CD4-positive, alpha-beta T cell treated with Interleukin-17A for 1 hour (primary cell): ENCODE data around the gene LRRK1.

Experiments
- DNase-seq: peaks from one replicate; pipeline ENCODE4 v3.0.0-alpha.2; 2020

Gene LRRK1

DNA sequence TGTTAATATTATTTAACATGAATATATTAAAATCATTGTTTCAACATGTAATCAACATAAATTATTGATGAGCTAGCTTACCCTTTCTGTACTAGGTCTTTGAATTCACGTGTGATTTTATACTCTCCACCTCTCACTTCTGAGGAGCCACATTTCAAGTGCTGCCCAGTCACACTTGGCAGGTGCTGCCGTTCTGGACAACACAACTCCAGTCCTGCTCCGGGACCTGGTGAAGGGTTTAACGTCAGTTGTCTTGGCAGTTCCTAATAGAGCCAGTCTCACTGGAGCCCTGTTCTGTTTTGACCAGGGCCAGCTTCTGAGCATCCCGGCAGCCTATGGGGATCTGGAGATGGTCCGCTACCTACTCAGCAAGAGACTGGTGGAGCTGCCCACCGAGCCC, 64.1 kb downstream of the LRRK1 start:
- DNase-seq = no peak

DNA sequence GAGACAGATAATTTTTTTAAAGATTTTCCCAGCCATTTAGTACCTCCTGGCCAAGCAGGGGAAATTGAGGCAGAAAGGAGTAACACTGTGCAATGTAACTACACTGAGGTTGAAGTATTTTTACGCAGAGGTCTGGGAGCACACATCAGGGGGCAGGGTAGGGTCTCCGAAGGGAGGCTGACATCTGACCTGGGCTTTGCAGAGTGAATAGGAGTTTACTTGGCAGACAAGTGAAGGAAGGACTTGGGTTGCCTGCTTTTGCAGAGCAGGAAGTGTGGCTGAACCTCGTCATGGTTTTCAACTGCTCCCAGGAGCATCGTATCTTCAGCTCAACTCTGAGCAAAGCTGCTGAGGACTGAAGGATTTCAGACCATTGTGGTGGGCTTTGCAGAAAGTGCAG, 66.2 kb downstream of the LRRK1 start:
- DNase-seq = no peak

DNA sequence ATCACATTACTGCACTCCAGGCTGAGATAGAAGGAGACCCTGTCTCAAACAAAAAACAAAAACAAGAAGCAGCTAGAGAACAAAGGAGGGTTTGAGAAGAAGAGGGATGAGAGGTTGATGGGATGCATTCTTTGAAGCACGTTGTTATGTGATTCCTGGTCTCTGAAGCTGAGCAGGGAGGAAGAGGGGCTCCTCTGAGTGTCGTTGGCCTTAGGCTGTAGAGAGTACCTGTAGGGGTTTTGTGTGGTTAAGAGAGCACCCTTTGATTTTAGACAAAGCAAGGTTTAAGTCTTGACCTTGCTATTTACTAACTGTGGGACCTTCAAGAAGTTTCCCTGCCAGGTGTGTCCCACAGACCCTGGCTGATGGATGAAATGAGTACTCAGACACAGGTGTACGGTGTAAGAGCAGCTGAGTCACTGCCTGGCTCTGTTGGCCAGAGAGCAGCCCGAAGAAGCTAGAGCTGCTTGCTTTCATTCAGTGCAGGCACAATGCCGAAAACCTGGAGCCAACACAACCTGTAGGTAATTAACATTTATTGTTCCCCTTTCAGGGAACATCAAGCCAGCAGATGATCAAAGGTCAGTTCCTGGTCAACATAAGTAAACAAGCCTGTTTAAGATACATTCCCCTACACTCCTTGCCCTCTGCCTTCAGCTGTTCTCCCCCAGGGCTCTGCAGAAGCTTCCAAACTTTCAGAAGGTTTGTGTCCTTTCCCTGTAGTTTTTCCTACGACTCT, 67.2 kb downstream of the LRRK1 start:
- DNase-seq = no peak

DNA sequence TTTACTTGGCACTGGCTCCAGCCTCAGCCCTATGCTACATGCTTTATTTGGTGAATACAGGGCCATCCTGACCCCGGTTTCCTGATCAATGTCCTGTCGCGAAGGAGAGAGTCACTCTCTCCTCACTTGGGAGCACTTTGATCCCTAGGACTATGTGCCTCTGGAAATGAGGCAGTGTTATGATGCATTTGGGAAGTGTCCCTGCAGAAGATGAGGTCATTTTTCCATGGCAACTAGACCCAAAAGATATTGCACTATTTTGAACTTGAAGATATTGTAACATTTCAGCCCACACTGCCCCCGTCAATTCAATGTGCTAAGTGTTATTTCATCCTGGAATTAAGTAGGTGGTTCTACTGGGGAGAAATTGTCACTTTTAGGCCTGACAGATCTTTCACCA, 68.0 kb downstream of the LRRK1 start:
- no peak for DNase-seq

DNA sequence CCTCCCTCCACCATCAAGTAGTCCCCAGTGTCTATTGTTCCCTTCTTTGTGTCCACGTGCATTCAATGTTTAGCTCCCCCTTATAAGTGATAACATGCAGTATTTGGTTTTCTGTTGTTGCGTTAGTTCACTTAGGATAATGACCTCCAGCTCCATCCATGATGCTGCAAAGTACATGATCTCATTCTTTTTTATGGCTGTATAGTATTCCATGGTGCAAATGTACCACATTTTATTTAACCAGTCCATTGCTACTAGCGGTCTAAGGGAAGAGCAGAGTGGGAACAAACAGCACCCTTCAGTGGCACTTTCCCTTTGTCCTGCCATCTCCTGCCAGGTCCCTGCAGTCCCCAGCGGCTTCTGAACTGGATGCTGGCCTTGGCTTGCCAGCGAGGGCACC, 69.1 kb downstream of the LRRK1 start:
- no peak for DNase-seq

DNA sequence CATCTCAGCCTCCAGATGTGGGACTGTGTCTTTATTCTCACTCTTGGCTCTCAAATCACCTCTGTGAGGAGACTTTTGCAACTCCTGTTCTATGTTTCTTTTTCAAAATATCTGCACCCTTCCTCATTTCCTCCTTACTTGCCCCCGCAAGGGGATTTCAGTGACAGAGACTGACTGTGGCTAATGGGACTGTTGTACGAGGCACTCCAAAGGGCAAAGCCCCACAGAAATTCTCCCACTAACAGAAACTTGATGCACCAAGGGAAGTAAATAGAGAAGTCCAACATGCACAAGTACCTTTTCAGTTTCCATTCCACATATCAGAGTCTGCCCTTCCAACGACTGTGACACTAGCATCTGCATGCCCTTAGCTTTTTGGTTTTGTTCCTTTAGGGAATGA, 69.7 kb downstream of the LRRK1 start:
- DNase-seq = no peak

DNA sequence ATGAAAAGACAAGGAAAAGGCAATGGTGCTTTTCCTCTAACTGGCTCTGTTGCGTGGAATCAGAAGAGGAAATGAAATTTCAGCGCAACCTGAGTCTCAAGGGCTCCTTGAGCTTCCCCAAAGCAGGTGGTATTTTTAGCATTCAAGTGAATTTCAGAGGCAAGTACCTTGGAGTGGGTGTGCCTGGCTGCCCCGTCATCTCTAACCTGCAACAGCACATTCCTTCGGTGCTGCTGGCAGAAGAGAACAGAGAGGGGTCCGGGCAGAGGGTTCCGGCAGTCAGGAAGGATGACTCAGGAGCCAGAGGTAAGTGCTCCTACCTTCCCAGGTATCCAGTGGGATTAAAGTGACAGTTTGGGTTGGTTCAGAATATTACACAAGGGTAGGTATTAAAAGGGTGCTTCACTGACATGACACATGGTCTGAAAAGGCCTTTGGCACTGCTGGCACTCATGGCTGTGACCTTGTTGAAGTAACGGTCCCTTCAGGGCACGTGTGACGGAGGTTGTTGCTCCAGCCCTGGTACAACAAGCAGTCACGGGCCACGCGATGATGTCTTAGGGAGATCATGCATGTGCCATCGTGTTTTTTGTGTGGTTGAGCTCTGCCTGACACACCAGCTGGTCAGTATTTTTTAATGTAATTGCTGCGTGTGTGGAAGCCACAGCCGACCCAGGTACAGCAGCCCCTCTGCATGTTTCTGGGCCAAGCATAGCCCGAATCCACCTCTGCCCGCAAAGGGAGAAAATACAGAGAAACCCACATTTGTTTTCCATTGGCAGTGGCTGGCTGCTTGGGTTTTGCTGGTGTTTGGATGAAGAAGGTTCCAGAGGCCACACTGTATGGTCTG, 75.7 kb downstream of the LRRK1 start:
- no peak for DNase-seq

DNA sequence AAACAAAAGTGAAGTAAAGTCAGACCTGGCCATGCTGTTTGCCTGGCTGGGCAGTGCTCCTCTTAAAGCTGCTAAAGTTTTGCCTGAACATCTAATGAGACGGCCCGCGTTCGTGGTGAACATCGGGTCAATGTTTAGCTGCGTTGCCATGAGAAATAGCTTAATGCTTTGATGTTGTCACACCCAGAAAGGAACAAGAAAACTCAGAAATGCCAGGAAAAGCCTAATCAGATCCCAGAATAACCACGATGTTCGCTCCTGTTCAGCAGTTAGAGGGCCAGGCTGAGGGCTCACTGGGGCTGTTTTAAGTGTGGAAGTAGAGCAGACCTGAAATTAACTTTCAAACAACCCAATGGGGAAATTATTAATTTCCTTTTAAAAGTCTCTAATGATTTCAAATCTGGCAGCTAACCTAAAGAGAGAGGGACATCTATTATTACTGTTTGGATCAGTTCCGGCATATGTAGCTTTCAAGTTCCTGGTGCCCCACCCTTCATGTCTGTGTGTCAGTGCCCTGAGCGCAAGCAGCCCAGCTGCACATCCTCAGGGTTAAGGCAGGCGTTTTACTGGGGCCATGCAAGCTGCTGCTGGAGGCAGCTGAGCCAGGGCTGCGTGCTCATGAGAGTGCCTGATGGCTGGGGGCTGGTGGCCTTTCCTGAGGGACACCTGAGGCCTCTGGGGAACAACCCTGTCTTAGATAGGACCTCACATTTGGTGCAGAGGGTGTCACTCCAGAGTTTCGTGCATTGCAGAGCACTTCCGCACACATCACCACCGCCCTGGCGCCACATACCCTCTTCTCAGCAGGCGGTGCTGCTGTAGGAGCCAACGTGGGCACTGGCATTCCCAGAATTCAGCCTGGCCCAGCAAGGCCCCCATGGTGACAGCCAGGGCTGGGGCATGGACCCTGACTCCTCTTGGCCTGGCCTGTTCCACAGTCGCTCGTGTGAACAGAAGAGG, 76.6 kb downstream of the LRRK1 start:
- DNase-seq = no peak

DNA sequence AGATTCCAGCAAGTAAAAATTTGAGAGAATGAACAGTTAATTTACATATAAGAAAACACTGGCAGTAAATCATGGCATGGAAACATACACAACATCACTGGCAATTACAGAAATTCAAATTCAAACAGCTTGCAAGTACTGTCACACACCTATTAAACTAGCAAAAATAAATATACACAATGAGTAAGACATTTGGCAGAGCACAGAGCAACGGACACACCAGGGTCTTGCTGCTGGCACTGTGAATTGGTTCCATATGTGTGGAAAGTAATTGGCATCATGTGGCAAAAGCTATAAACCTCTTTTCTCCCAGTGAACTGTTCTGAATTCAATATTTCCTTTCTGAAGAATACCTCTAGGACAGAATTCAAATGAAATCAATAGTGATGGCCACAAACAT, 78.3 kb downstream of the LRRK1 start:
- DNase-seq = no peak

DNA sequence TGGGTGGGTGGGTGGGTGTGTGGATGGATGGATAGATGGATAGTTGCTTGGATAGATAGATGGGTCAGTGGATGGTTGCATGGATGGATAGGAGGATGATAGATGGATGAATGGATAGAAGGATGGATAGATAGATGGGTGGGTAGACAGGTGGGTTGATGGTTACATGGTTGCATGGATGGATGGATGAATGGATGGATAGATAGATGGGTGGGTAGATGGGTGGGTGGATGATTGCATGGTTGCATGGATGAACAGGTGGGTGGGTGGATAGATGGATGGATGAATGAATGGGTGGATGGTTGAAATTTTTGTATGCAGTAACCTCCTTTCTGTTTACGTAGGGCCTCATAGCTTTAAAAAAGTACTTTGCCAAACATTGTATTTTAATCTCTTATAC, 79.5 kb downstream of the LRRK1 start:
- DNase-seq = no peak

DNA sequence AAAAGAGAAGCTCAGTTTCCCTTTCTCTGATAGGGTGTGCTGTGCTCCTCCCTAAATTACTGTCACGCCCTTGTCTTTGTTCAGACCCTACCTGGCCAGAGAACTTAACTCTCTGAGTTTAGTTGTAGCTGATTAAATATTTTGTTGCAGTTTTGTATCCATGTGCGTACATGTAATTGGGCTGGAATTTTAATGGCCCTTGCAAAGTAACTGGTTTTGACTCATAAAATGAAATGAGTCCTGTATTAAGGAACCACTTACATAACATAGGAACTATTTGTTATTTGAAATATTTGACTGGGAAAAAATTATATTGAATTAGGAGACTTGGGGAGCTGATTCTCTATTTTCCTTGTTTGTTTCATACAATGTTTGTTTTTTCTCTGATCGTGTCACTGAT, 80.2 kb downstream of the LRRK1 start:
- no peak for DNase-seq

DNA sequence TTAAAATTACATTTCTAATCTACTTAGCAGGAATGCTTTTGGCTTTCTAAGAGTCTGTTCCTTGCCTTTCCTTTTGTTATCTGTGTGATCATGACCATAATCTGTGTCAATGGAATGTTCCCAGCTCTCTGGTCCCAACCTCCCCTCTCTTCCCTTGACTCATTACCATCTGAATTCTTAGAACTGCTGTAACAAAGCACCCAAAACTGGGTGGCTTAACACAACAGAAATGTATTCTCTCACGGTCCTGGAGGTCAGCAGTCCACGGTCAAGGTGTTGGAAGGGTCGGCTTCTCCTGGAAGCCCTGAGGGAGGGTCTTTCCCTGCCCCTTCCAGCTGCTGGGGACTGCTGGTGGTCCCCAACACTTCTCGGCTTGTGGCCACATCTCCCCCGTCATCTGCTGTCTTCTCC, 81.1 kb downstream of the LRRK1 start:
- no peak for DNase-seq

DNA sequence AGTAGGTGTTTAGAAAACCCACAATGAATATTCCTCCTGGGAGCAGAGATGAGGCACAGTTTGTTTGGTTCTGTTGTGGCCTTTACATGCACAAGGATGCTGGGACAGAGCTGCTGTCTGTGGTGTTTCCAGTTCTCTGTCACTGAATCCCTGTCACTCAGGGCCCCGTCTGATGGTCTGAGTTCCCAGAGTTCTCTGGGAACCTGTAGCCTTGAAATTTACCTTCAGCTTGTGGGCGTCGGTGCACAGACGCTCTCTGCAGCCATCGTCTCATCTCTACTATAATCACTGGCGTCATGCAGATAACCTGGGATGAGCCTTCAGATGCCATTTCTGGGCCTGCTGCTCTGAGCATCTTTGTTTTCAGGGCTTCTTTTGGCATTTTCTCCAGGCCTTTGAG, 81.9 kb downstream of the LRRK1 start:
- DNase-seq = no peak

DNA sequence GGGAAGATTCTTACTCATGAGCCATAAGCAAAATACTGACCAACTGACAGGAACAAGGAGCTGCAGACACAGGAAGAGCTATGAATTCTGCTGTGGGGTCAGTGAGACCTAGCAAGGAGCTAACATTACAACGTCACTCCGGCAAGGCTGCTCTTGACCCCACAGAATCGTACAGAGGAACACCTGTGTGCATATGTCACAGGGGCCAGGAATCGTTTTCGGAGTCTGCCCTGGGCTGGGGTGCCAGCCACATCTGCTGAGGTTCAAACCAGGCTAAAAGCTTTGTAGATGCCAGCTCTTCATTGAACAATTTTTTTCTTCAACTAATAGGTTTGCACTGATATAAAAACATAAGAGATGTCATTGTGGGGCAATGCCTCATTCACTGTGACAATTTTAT, 82.6 kb downstream of the LRRK1 start:
- no peak for DNase-seq

DNA sequence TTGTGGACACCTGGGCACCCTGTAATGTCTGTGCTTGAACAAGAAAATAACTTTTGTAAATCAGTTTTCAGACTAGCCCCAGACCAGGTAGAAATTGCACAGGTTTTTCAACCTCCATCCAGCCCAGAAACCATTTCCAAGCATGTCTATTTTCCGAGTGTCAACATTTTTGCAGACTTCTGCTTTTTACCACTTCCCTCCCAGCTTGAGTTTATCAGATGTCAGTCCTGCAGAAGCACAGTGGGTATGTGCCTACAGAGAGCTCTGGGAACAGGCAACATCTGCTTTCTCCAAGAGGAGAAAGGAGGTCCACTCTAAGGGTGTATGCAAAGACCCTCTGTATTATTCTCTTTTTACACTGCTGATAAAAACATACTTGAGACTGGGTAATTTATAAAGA, 83.9 kb downstream of the LRRK1 start:
- no peak for DNase-seq

DNA sequence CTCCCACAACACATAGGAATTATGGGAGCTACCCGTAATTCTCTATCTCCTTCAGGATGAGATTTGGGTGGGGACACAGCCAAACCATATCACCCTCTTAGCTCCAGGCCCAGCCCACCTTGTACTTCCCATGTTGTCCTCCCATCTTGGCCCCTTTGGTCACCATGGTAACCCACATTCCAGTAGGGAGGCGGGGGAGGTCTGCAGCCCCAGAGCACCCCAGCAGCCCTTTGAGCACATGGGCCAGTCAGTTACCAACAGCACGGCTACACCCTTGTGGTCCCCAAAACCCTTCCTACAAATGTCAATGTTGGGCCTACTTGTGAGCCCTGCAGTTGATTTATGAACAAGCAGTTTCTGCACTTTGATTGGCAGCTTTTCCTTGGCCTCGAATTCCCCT, 84.5 kb downstream of the LRRK1 start:
- DNase-seq = no peak

DNA sequence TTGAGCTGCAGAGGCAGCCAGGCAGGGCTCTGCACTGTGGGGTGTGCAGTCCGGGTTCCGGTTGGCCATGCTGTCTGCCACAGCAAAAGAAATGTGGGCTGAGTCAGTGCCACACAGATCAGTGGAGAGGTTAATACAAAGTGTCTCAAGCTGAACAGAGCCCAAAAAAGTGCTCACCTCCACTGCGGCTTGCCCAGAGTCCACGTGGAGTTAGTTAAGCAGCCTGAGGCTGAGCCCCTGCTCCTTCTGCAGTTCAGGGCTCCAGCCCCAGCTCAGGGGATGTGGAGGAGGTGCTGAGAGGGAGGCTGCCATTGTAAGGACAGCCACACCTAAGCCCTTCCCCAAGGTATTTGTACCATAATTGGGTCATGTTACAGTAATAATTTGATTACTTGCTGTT, 85.3 kb downstream of the LRRK1 start:
- DNase-seq = no peak

DNA sequence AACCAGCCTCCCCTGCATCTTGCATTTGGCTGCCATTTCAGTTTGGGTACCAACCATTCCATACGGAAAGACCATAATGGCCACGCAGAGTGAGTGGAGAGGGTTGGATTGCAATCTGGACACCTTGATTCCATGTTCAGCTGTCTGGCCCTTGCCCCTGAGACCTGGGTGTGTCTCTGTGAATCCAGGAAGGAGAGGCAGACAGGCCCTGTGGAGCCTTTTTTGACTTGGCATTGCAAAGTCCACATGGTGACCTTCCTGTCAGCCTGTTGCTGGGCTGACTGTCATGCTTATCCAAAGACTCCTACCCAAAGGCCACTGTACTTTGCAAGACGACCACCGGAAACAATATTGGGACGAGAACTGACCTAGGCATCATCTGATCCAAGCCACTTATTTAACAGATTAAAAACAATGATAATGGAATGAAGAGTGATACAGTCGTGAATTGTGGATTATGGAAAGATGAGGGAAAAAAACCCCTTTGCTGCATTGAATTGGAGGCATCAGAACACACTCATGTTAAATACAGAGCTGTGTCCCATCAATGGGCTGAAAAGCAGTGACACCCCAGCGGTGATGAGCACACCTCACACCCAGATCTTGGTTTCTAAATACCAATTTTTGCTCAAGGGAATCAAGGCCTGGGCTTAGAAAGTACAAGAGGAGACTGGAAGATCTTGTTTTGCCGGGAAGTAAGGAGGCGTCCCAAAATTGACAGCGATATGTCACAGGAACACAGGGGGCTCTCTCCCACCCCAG, 86.0 kb downstream of the LRRK1 start:
- no peak for DNase-seq

DNA sequence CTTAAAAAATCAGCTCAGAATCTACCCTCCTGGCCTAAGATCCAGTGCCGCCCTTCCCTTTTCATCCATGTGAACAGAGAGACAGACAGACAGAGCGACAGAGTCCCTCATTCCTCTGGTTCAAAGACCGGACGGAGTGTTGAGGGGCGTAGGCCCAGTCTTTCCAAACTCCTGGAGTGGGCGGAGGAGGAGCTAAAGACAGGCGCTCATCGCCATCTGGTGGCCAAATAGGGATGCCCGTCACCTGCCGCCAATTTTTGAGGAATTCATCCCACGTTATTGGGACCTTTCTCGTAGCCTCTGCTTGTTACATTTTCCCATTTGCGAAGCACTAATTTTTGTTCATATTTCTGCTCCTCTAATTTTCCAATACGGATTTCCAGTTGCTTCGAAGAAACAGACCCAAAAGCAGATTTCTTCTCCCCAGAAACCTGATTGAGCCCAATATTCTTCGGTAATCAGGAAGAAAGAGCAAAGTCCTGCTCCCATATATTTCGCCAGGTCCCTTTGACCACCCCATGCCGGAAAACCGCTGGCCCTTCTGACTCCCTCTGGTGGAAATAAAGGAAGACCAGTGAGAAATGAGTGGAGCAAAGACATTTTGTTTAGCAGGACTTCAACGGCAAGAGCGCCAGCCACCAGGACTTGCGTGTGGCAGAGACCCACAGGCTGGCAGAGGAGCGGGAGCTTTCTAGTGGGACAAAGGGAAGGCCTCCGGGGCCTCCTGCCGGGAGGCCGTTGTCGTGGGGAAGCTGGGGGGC, 88.0 kb downstream of the LRRK1 start:
- peak; percentile 54 for DNase-seq

DNA sequence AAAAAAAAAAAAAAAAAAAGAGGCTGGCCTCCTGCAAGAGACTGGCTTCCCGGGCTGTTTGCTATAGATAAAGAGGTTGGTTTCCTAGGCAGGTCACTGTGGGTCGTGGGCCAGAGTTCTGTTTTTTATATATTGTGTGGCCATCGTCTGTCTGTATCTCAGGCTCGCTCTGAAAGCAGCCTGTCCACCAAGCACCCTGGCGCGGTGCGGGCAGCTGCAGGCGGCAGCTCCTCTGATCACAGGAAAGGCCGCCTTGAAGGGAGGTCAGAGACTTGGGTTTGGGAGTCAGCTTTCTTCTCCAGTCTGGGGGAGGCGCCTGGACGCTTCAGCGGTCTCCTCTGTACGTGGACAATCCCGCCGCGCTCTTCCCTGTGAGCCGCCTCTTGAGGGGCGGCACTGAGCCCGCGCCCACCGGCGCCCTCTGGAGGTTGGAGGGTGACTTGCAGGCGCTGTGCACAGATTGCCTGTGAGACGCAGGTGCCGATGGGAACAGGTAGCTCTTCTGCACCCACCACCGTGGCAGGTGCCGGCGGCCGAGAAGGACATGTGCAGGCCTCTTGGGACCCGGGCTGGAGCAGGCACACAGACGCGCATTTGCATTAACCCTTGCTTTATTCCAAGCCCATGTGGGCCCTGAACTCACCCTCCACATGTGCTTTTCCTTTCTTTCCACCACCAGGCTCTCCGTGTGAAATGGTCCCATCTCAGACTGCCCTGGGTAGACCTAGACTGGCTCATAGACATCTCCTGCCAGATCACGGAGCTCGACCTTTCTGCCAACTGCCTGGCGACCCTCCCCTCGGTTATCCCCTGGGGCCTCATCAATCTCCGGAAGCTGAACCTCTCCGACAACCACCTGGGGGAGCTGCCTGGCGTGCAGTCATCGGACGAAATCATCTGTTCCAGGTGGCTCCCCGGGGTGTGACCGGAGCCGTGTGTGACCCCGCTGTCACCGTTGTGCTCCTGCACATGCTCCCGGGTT, 89.3 kb downstream of the LRRK1 start:
- peak; percentile 86 for DNase-seq

DNA sequence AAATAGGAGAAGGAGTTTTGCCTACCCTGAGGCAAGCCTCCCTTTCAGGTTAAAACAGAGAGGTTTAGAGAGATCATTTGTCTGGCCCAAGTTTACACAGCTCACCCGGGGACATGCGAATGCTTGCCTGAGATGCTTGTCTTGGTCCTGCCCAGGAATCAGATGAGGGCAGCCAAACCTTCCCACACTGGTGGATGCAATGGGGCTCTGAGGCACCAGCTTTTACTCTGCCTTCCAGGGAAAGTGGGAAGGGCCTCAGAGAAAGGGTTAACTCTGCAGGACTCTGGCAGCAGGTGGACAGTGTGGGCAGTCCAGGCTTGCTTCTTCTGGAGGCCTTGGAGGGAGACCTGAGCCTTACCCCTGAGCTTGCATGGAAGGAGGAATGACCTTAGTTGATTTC, 90.0 kb downstream of the LRRK1 start:
- DNase-seq = no peak
